Esophagus squamous epithelium (tissue), 4 donors: ENCODE results near the gene ARID3A.

Source experiments
- CTCF ChIP-seq, 6 experiments: fragments of 450-650 bp in 4 of 6; fragments of 200-600 bp in 2 of 6; sonication (generic) in 2 of 6; IDR thresholded peaks; one replicate each; pipeline ENCODE4 v1.5.1; 2016 to 2019; ENCODE audit warnings: antibody characterized with exemption in 6 of 6, mild to moderate bottlenecking in 4 of 6, moderate library complexity in 4 of 6
- POLR2A ChIP-seq, 4 donors: fragments of 450-650 bp; IDR thresholded peaks; one replicate each; pipeline ENCODE4 v1.6.1; 2017; ENCODE audit warnings: antibody characterized with exemption in 4 of 4, mild to moderate bottlenecking in 4 of 4, moderate library complexity in 3 of 4

- TF ChIP-seq CTCF (IDR thresholded peaks at IDR 0.05) (no peak), POLR2A (IDR thresholded peaks at IDR 0.05) (no peak)
These were observed 13.4 kb upstream of the ARID3A start for GRCh38 chr19:912181-913079.
